ENCODE results near the gene PRKCA. TPM values are rescaled to one million over a fixed set of nuclear protein-coding genes. Genes with fewer than 3 reads are reported as not detected.

Gene PRKCA
- total and polyA plus RNA-seq, 10 of the 15 experiments (the other 5 are each of a cell fraction or from before 2014, with no cell fraction given) = 0.11 to 14.6 (median 0.72) TPM

GRCh38 chr17:66704858-66705520 is 402.6 kb downstream of the PRKCA start (continued):
- TF ChIP-seq ZBTB11 (CRISPR knock-in tag; IDR thresholded peaks at IDR 0.05) (no peak), ZBTB33 (IDR thresholded peaks at IDR 0.05) (no peak), E2F4 (IDR thresholded peaks at IDR 0.05; ENCODE audit: low read depth, low read length) (0 out of 2 replicates have a peak, but pooled peaks have one; percentile 35), CBX3 (IDR thresholded peaks at IDR 0.05; ENCODE audit: borderline replicate concordance, low read depth) (no peak), TAF1 (IDR thresholded peaks at IDR 0.05; ENCODE audit: borderline replicate concordance, low read depth, low read length) (no peak), SREBF2 (IDR thresholded peaks at IDR 0.05; ENCODE audit: low read length) (no peak), ASH2L (IDR thresholded peaks at IDR 0.05; ENCODE audit: borderline replicate concordance, low read depth) (no peak), PKNOX1 (IDR thresholded peaks at IDR 0.05) (no peak), CTCF (IDR thresholded peaks at IDR 0.05 in 2 of 3, conservative IDR thresholded peaks at IDR 0.05 in 1 of 3; ENCODE audit: control insufficient read depth in 2 of 3, extremely low read depth in 1 of 3, insufficient read depth in 1 of 3, low read depth in 3 of 3, low read length in 3 of 3) (no peak), DPF2 (IDR thresholded peaks at IDR 0.05) (no peak), MEF2B (IDR thresholded peaks at IDR 0.05; ENCODE audit: partially characterized antibody, poor library complexity, severe bottlenecking) (peak; percentile 65), NFIC (IDR thresholded peaks at IDR 0.05; ENCODE audit: low read depth, low read length) (no peak), KAT2A (conservative IDR thresholded peaks at IDR 0.05; ENCODE audit: control insufficient read depth, low read depth, low read length) (no peak), USF2 (IDR thresholded peaks at IDR 0.05; ENCODE audit: borderline replicate concordance, low read depth, low read length) (no peak)

Data from GM12878 (cell line).